IMR-90 (cell line): ENCODE data around the gene FBN1. TPM values are rescaled to one million over a fixed set of nuclear protein-coding genes. Genes with fewer than 3 reads are reported as not detected.

Source experiments
- ATAC-seq: fragments of 200-7000 bp; cut with Tn5 transposase; 2 replicates; pipeline ENCODE4 v1.9.1; 2020; ENCODE audit warnings: low read depth, mild to moderate bottlenecking, moderate library complexity
- BruUV-seq: library from RNA; stranded (reverse); fragments of 400-500 nt; replicated peaks from 2 replicates; lab custom pipeline; 2021; lab: Mats Ljungman, UMichigan
- CTCF ChIA-PET: fragments of 300-600 bp; formaldehyde crosslinking; extraction: SDS; loops from one replicate; lab custom pipeline; 2021; ENCODE audit warnings: antibody characterized with exemption; lab: Yijun Ruan, JAX
- POLR2A ChIA-PET: fragments of 300-600 bp; sonication (Branson Sonifier 250); formaldehyde crosslinking; loops from one replicate; lab custom pipeline; 2022; ENCODE audit warnings: antibody characterized with exemption; ENCODE audit not compliant: unreplicated experiment; lab: Charles Lee
- DNase-seq: peaks from one replicate; pipeline ENCODE4 v3.0.0; 2013
- H2AFZ ChIP-seq: replicated peaks from 2 replicates; pipeline ENCODE3; 2013; ENCODE audit warnings: low read length, mild to moderate bottlenecking; ENCODE audit not compliant: poor library complexity
- H2AK5ac ChIP-seq: 2 replicates; pipeline ENCODE4 v1.6.1; 2013; ENCODE audit warnings: low read depth, low read length, inconsistent platforms
- H2AK9ac ChIP-seq: replicated peaks from 2 replicates; pipeline ENCODE3; 2013; ENCODE audit warnings: mild to moderate bottlenecking, low read depth, low read length, moderate library complexity; ENCODE audit not compliant: poor library complexity
- H2BK120ac ChIP-seq: 2 replicates; pipeline ENCODE4 v1.6.1; 2013; ENCODE audit warnings: low read depth, low read length, inconsistent platforms
- H2BK15ac ChIP-seq: 3 replicates; pipeline ENCODE4 v1.6.1; 2013; ENCODE audit warnings: low read depth, low read length, inconsistent platforms
- H2BK20ac ChIP-seq: 2 replicates; pipeline ENCODE4 v1.6.1; 2013; ENCODE audit warnings: low read depth, mild to moderate bottlenecking, inconsistent platforms, low read length, moderate library complexity
- H2BK5ac ChIP-seq: 2 replicates; pipeline ENCODE4 v1.6.1; 2013; ENCODE audit warnings: mild to moderate bottlenecking, low read depth, low read length, inconsistent platforms; ENCODE audit not compliant: poor library complexity, severe bottlenecking
- H3K14ac ChIP-seq: replicated peaks from 2 replicates; pipeline ENCODE4 v1.6.1; 2013; ENCODE audit warnings: low read depth, low read length, inconsistent platforms
- H3K18ac ChIP-seq: 2 replicates; pipeline ENCODE4 v1.6.1; 2013; ENCODE audit warnings: low read depth, low read length, control low read depth
- H3K23ac ChIP-seq: 2 replicates; pipeline ENCODE4 v1.6.1; 2013; ENCODE audit warnings: low read depth, low read length, inconsistent platforms
- H3K27ac ChIP-seq: 2 replicates; pipeline ENCODE4 v1.5.1; 2013; ENCODE audit warnings: mild to moderate bottlenecking, control low read depth, low read length; ENCODE audit not compliant: insufficient read depth
- H3K27me3 ChIP-seq: 2 replicates; pipeline ENCODE4 v1.6.1; 2013; ENCODE audit warnings: low read length; ENCODE audit not compliant: control insufficient read depth, insufficient read depth
- H3K36me3 ChIP-seq: 2 replicates; pipeline ENCODE4 v1.6.1; 2013; ENCODE audit warnings: low read length, mixed read lengths; ENCODE audit not compliant: control insufficient read depth, insufficient read depth
- H3K4ac ChIP-seq: 2 replicates; pipeline ENCODE4 v1.6.1; 2013; ENCODE audit warnings: low read depth, low read length, inconsistent platforms
- H3K4me1 ChIP-seq: 2 replicates; pipeline ENCODE4 v1.6.1; 2013; ENCODE audit warnings: low read length, mixed read lengths; ENCODE audit not compliant: control insufficient read depth, insufficient read depth
- H3K4me2 ChIP-seq: 2 replicates; pipeline ENCODE4 v1.6.1; 2013; ENCODE audit warnings: low read depth, mild to moderate bottlenecking, control low read depth, low read length, moderate library complexity
- H3K4me3 ChIP-seq: 2 replicates; pipeline ENCODE4 v1.5.1; 2013; ENCODE audit warnings: low read depth, mild to moderate bottlenecking, control low read depth, low read length, moderate library complexity; ENCODE audit not compliant: insufficient read depth
- H3K56ac ChIP-seq: 2 replicates; pipeline ENCODE4 v1.6.1; 2013; ENCODE audit warnings: low read length, inconsistent platforms; ENCODE audit not compliant: insufficient read depth; ENCODE audit errors: extremely low read depth
- H3K79me1 ChIP-seq, 2 experiments: 2 replicates each; pipeline ENCODE4 v1.6.1; 2013; ENCODE audit warnings: low read length in 2 of 2, inconsistent platforms in 1 of 2, low read depth in 1 of 2
- H3K9ac ChIP-seq: 2 replicates; pipeline ENCODE4 v1.6.1; 2013; ENCODE audit warnings: low read depth, low read length, control low read depth
- H3K9me1 ChIP-seq: 2 replicates; pipeline ENCODE4 v1.6.1; 2013; ENCODE audit warnings: low read length, inconsistent platforms; ENCODE audit not compliant: insufficient read depth
- H3K9me3 ChIP-seq: 2 replicates; pipeline ENCODE4 v1.6.1; 2013; ENCODE audit warnings: low read length; ENCODE audit not compliant: control insufficient read depth, insufficient read depth
- H4K20me1 ChIP-seq: 2 replicates; pipeline ENCODE4 v1.6.1; 2013; ENCODE audit warnings: low read length, inconsistent platforms; ENCODE audit not compliant: insufficient read depth
- H4K5ac ChIP-seq: 2 replicates; pipeline ENCODE4 v1.6.1; 2013; ENCODE audit warnings: mild to moderate bottlenecking, low read depth, low read length, control low read depth
- H4K8ac ChIP-seq, 2 experiments: 2 replicates each; pipeline ENCODE4 v1.6.1; 2013; ENCODE audit warnings: low read depth in 2 of 2, low read length in 2 of 2, control low read depth in 1 of 2, inconsistent platforms in 1 of 2
- H4K91ac ChIP-seq: 2 replicates; pipeline ENCODE4 v1.6.1; 2013; ENCODE audit warnings: low read depth, low read length, inconsistent platforms; ENCODE audit not compliant: insufficient read depth
- BHLHE40 ChIP-seq: fragments of 150-350 bp; IDR thresholded peaks from 2 replicates; pipeline ENCODE4 v1.6.1; 2016; ENCODE audit warnings: mild to moderate bottlenecking, low read depth, low read length
- CEBPB ChIP-seq: IDR thresholded peaks from 2 replicates; pipeline ENCODE4 v1.6.1; 2012; ENCODE audit warnings: low read depth, low read length, improper control_type of control experiment
- CHD1 ChIP-seq: IDR thresholded peaks from 2 replicates; pipeline ENCODE4 v1.6.1; 2012; ENCODE audit warnings: low read depth, low read length, improper control_type of control experiment
- FOS ChIP-seq: fragments of 150-350 bp; IDR thresholded peaks from 2 replicates; pipeline ENCODE4 v1.6.1; 2016; ENCODE audit warnings: low read depth, low read length
- MAFK ChIP-seq: IDR thresholded peaks from 2 replicates; pipeline ENCODE4 v1.6.1; 2012; ENCODE audit warnings: low read depth, low read length, improper control_type of control experiment
- MAZ ChIP-seq: IDR thresholded peaks from 2 replicates; pipeline ENCODE4 v1.6.1; 2012; ENCODE audit warnings: low read depth, mild to moderate bottlenecking, low read length, improper control_type of control experiment, moderate library complexity, borderline replicate concordance
- MXI1 ChIP-seq: IDR thresholded peaks from 2 replicates; pipeline ENCODE4 v1.6.1; 2012; ENCODE audit warnings: low read depth, mild to moderate bottlenecking, low read length, moderate library complexity, borderline replicate concordance
- NFE2L2 ChIP-seq: fragments of 150-350 bp; IDR thresholded peaks from 2 replicates; pipeline ENCODE4 v1.6.1; 2016; ENCODE audit warnings: low read depth, mild to moderate bottlenecking, low read length
- POLR2A ChIP-seq: IDR thresholded peaks from 2 replicates; pipeline ENCODE4 v1.6.1; 2012; ENCODE audit warnings: mild to moderate bottlenecking, low read depth, low read length
- RAD21 ChIP-seq: IDR thresholded peaks from 2 replicates; pipeline ENCODE4 v1.6.1; 2012; ENCODE audit warnings: low read length, improper control_type of control experiment
- SMC3 ChIP-seq: fragments of 150-350 bp; IDR thresholded peaks from 2 replicates; pipeline ENCODE4 v1.6.1; 2016; ENCODE audit warnings: low read depth, mild to moderate bottlenecking, antibody characterized with exemption, low read length, moderate library complexity
- WGBS, 2 experiments: methylation state at CpG; one replicate each; pipeline versions ENCODE4 v1.1.5 to v1.1.7; 2013; ENCODE audit warnings: missing lambda C conversion rate in 2 of 2; ENCODE audit not compliant: insufficient read length in 1 of 2; ENCODE audit errors: extremely low coverage in 2 of 2; 5-methylcytosine and 5-hydroxymethylcytosine counted together
- dilution Hi-C: fragments of 300-500 bp; cut with HindIII; formaldehyde crosslinking; loops from one replicate; pipeline ENCODE4 v1.14.3; 2018; ENCODE audit warnings: low sequenced_read_pairs; ENCODE audit not compliant: unreplicated experiment
- in situ Hi-C: fragments of 300-500 bp; cut with MboI; formaldehyde crosslinking; loops from 3 replicates; pipeline ENCODE4 v1.14.3; 2019; ENCODE audit warnings: low sequenced_read_pairs, inconsistent platforms, mixed read lengths
- intact Hi-C: fragments of 100-400 bp; cut with micrococcal nuclease; formaldehyde crosslinking; loops from 2 replicates; pipeline ENCODE4 v1.10.0; 2022
- polyA plus RNA-seq, 3 experiments: library from polyadenylated mRNA; depleted of rRNA; stranded (reverse); fragments of >200 nt; gene quantifications; 2 replicates each; pipeline ENCODE4 v1.2.3, GENCODE V29; 2012; ENCODE audit warnings: low replicate concordance in 1 of 3
- total RNA-seq: library from RNA; depleted of rRNA; stranded (reverse); fragments of >200 nt; gene quantifications from 2 replicates; pipeline ENCODE4 v1.2.3, GENCODE V29; 2012
- TF ChIP-seq, protein P1 (sequence below): fragments of 150-350 bp; IDR thresholded peaks from 2 replicates; pipeline ENCODE4 v1.6.1; 2017; ENCODE audit warnings: mild to moderate bottlenecking, antibody characterized with exemption, low read length, low read depth
- TF ChIP-seq, protein P2 (sequence below): fragments of 150-350 bp; IDR thresholded peaks from 2 replicates; pipeline ENCODE4 v1.6.1; 2016; ENCODE audit warnings: low read depth, mild to moderate bottlenecking, low read length, moderate library complexity, borderline replicate concordance
- TF ChIP-seq, protein P3 (sequence below): conservative IDR thresholded peaks from 2 replicates; pipeline ENCODE4 v1.5.1; 2012; ENCODE audit warnings: mild to moderate bottlenecking, low read depth, low read length, improper control_type of control experiment

FBN1 gene
- total and polyA plus RNA-seq, 2 of the 4 experiments (the other 2 are of a cell fraction): 134 to 283 TPM

DNA sequence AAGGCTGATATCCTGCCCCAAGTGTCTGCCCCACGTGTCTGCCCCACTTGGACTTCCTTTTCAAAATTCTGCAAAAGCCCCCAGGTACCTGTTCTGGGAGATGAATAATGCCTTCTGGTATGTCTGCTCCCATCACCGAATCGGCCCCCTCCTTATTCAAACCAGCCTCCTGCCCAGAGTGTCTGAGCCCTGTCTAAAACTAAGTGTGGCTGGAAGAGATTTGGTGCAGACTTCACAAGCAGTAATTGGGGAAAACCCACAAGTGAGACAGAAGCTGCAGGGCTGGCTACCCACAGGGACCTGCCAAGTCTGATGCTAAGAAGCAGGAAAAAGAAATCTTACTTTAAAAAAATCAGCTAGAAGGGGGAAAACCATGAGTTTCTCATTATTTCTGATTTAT lies 229.2 kb downstream of the FBN1 start:
- Histone ChIP-seq H2AK9ac (no peak overlapping the region), H4K8ac (no peak overlapping the region), H3K9me1 (peaks cover 15% of the 10 kb centered on the region), H3K56ac (no peak overlapping the region), H2BK120ac (no peak overlapping the region), H3K4me3 (no peak overlapping the region), H3K23ac (no peak overlapping the region), H3K27me3 (no peaks in the 10 kb centered on the region), H4K5ac (no peak overlapping the region), H2AFZ (no peak overlapping the region), H3K18ac (no peak overlapping the region), H2BK20ac (no peak overlapping the region), H2AK5ac (no peak overlapping the region), H4K91ac (no peak overlapping the region), H4K20me1 (no peaks in the 10 kb centered on the region), H2BK5ac (no peak overlapping the region), H3K4me2 (no peak overlapping the region), H3K4ac (no peak overlapping the region), H3K9me3 (no peaks in the 10 kb centered on the region), H3K27ac (no peak overlapping the region), H3K14ac (no peak overlapping the region), H3K9ac (no peak overlapping the region), H2BK15ac (no peak overlapping the region), H3K36me3 (peaks cover 52% of the 10 kb centered on the region), H3K79me1 (peaks cover 0 to 23% of the 10 kb centered on the region in 2 experiments; a peak in 3 of 4 replicates), H3K4me1 (peaks cover 5% of the 10 kb centered on the region)
- ATAC-seq (no peak), DNase-seq (no peak)
- CTCF ChIA-PET: no interaction called here
- no TSS peak for BruUV-seq
- POLR2A ChIA-PET: no interaction called here
- in situ Hi-C loops (no loop called here), intact Hi-C loops (no loop called here), dilution Hi-C loops (no loop called here)
- no CpG with 5 or more reads among the region's 3 CpGs for WGBS, 2 experiments
- TF ChIP-seq MXI1: no peak
- no peak for TF ChIP-seq FOS
- TF ChIP-seq, protein P1, sequence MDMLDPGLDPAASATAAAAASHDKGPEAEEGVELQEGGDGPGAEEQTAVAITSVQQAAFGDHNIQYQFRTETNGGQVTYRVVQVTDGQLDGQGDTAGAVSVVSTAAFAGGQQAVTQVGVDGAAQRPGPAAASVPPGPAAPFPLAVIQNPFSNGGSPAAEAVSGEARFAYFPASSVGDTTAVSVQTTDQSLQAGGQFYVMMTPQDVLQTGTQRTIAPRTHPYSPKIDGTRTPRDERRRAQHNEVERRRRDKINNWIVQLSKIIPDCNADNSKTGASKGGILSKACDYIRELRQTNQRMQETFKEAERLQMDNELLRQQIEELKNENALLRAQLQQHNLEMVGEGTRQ: no peak
- TF ChIP-seq, protein P2, sequence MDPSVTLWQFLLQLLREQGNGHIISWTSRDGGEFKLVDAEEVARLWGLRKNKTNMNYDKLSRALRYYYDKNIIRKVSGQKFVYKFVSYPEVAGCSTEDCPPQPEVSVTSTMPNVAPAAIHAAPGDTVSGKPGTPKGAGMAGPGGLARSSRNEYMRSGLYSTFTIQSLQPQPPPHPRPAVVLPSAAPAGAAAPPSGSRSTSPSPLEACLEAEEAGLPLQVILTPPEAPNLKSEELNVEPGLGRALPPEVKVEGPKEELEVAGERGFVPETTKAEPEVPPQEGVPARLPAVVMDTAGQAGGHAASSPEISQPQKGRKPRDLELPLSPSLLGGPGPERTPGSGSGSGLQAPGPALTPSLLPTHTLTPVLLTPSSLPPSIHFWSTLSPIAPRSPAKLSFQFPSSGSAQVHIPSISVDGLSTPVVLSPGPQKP: no peak
- TF ChIP-seq CEBPB: no peak
- TF ChIP-seq RAD21: no peak
- TF ChIP-seq, protein P3, sequence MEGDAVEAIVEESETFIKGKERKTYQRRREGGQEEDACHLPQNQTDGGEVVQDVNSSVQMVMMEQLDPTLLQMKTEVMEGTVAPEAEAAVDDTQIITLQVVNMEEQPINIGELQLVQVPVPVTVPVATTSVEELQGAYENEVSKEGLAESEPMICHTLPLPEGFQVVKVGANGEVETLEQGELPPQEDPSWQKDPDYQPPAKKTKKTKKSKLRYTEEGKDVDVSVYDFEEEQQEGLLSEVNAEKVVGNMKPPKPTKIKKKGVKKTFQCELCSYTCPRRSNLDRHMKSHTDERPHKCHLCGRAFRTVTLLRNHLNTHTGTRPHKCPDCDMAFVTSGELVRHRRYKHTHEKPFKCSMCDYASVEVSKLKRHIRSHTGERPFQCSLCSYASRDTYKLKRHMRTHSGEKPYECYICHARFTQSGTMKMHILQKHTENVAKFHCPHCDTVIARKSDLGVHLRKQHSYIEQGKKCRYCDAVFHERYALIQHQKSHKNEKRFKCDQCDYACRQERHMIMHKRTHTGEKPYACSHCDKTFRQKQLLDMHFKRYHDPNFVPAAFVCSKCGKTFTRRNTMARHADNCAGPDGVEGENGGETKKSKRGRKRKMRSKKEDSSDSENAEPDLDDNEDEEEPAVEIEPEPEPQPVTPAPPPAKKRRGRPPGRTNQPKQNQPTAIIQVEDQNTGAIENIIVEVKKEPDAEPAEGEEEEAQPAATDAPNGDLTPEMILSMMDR: no peak
- no peak for TF ChIP-seq NFE2L2
- TF ChIP-seq CHD1: no peak
- TF ChIP-seq SMC3: no peak
- no peak for TF ChIP-seq MAZ
- TF ChIP-seq BHLHE40: no peak
- no peak for TF ChIP-seq POLR2A
- TF ChIP-seq MAFK: no peak
